Measurements from ENCODE around the gene COG5.
"Not testable (repeated sequence)": the region's sequence is repeated elsewhere in the genome, so short reads cannot be mapped to it uniquely, and the experiment has no call there.

The COG5 gene

GRCh38 chr7:107224374-107225223 lies 339.1 kb downstream of the COG5 start:
- Histone ChIP-seq H3K9ac (ENCODE audit: low read depth, low read length) (no peak overlapping the region), H3K9me3 (ENCODE audit: insufficient read depth, low read depth, low read length) (no peaks in the 10 kb centered on the region), H3K4me1 (ENCODE audit: insufficient read depth, low read length) (no peaks in the 10 kb centered on the region), H3K36me3 (ENCODE audit: insufficient read depth, low read depth, low read length) (no peaks in the 10 kb centered on the region; the same call in 1 of the 2 replicates), H3K27ac (ENCODE audit: low read length) (no peak overlapping the region), H3K4me3 (ENCODE audit: low read length) (no peak overlapping the region), H3K27me3 (ENCODE audit: insufficient read depth, low read length) (no peaks in the 10 kb centered on the region)

DNA sequence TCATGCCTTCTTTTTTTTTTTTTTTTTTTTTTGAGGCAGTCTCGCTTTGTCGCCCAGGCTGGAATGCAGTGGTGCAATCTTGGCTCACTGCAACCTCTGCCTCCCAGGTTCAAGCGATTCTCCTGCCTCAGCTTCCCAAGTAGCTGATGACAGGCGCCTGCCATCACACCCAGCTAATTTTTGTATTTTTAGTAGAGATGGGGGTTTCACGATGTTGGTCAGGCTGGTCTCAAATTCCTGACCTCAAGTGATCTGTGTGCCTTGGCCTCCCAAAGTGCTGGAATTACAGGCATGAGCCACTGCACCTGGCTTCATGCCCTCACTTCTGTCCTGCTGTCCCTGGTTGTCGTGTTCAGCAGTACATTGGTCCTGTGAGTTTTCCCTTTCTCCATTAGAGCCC lies 342.9 kb downstream of the COG5 start:
- not testable (repeated sequence) for H3K9ac ChIP-seq (ENCODE audit: low read depth, low read length); H3K27ac ChIP-seq (ENCODE audit: low read length); H3K27me3 ChIP-seq (ENCODE audit: insufficient read depth, low read length); H3K4me1 ChIP-seq (ENCODE audit: insufficient read depth, low read length); H3K4me3 ChIP-seq (ENCODE audit: low read length); H3K36me3 ChIP-seq (ENCODE audit: insufficient read depth, low read depth, low read length); H3K9me3 ChIP-seq (ENCODE audit: insufficient read depth, low read depth, low read length)

GRCh38 chr7:107220356-107220755 lies 343.4 kb downstream of the COG5 start:
- no peak overlapping the region for H3K27ac ChIP-seq (ENCODE audit: low read length)
- no peaks in the 10 kb centered on the region for H3K27me3 ChIP-seq (ENCODE audit: insufficient read depth, low read length)
- no peak overlapping the region for H3K4me3 ChIP-seq (ENCODE audit: low read length)
- no peaks in the 10 kb centered on the region for H3K4me1 ChIP-seq (ENCODE audit: insufficient read depth, low read length)
- H3K36me3 ChIP-seq (ENCODE audit: insufficient read depth, low read depth, low read length) = no peaks in the 10 kb centered on the region
- H3K9ac ChIP-seq (ENCODE audit: low read depth, low read length) = no peak overlapping the region
- no peaks in the 10 kb centered on the region for H3K9me3 ChIP-seq (ENCODE audit: insufficient read depth, low read depth, low read length)

- Histone ChIP-seq H3K36me3 (ENCODE audit: insufficient read depth, low read depth, low read length) (no peaks in the 10 kb centered on the region), H3K27me3 (ENCODE audit: insufficient read depth, low read length) (no peaks in the 10 kb centered on the region), H3K9ac (ENCODE audit: low read depth, low read length) (no peak overlapping the region), H3K27ac (ENCODE audit: low read length) (no peak overlapping the region), H3K4me1 (ENCODE audit: insufficient read depth, low read length) (no peaks in the 10 kb centered on the region), H3K4me3 (ENCODE audit: low read length) (no peak overlapping the region), H3K9me3 (ENCODE audit: insufficient read depth, low read depth, low read length) (no peaks in the 10 kb centered on the region)
These were observed 344.0 kb downstream of the COG5 start for GRCh38 chr7:107219563-107220244.

GRCh38 chr7:107213945-107214344 lies 349.8 kb downstream of the COG5 start:
- no peaks in the 10 kb centered on the region for H3K4me1 ChIP-seq (ENCODE audit: insufficient read depth, low read length)

GRCh38 chr7:107213193-107213788 lies 350.4 kb downstream of the COG5 start:
- H3K27ac ChIP-seq (ENCODE audit: low read length) = no peak overlapping the region
- H3K36me3 ChIP-seq (ENCODE audit: insufficient read depth, low read depth, low read length) = peaks cover 13% of the 10 kb centered on the region

More at GRCh38 chr7:107213945-107214344, 349.8 kb downstream of the COG5 start:
- no peaks in the 10 kb centered on the region for H3K9me3 ChIP-seq (ENCODE audit: insufficient read depth, low read depth, low read length)
- no peaks in the 10 kb centered on the region for H3K27me3 ChIP-seq (ENCODE audit: insufficient read depth, low read length)
- H3K27ac ChIP-seq (ENCODE audit: low read length) = no peak overlapping the region
- no peak overlapping the region for H3K4me3 ChIP-seq (ENCODE audit: low read length)
- H3K9ac ChIP-seq (ENCODE audit: low read depth, low read length) = no peak overlapping the region
- peaks cover 12% of the 10 kb centered on the region for H3K36me3 ChIP-seq (ENCODE audit: insufficient read depth, low read depth, low read length)

DNA sequence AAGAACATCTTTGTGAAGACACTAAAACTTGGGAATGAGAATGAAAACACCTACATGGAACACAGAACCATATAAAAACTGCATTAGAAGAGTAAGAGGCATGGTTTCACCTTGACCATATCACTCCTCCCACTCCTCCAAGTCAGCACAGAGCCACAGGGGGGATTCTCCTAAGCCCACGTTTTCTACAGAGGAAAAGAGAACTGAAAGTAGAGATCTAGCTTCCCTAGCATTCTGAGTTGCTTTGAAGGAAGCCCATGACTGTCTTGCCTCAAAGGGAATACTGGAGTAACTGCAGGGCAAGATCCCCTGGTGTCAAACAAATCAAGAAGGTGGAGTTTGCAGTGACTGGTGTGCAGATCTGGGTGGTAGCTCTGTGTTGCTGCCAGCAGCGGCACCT lies 351.0 kb downstream of the COG5 start:
- Histone ChIP-seq H3K27me3 (ENCODE audit: insufficient read depth, low read length) (no peaks in the 10 kb centered on the region), H3K4me1 (ENCODE audit: insufficient read depth, low read length) (no peaks in the 10 kb centered on the region), H3K9ac (ENCODE audit: low read depth, low read length) (no peak overlapping the region), H3K4me3 (ENCODE audit: low read length) (no peak overlapping the region), H3K36me3 (ENCODE audit: insufficient read depth, low read depth, low read length) (peaks cover 15% of the 10 kb centered on the region), H3K9me3 (ENCODE audit: insufficient read depth, low read depth, low read length) (no peaks in the 10 kb centered on the region), H3K27ac (ENCODE audit: low read length) (no peak overlapping the region)

More at GRCh38 chr7:107213193-107213788, 350.4 kb downstream of the COG5 start:
- no peaks in the 10 kb centered on the region for H3K9me3 ChIP-seq (ENCODE audit: insufficient read depth, low read depth, low read length)
- H3K27me3 ChIP-seq (ENCODE audit: insufficient read depth, low read length) = no peaks in the 10 kb centered on the region
- H3K4me3 ChIP-seq (ENCODE audit: low read length) = no peak overlapping the region
- H3K4me1 ChIP-seq (ENCODE audit: insufficient read depth, low read length) = no peaks in the 10 kb centered on the region
- no peak overlapping the region for H3K9ac ChIP-seq (ENCODE audit: low read depth, low read length)

DNA sequence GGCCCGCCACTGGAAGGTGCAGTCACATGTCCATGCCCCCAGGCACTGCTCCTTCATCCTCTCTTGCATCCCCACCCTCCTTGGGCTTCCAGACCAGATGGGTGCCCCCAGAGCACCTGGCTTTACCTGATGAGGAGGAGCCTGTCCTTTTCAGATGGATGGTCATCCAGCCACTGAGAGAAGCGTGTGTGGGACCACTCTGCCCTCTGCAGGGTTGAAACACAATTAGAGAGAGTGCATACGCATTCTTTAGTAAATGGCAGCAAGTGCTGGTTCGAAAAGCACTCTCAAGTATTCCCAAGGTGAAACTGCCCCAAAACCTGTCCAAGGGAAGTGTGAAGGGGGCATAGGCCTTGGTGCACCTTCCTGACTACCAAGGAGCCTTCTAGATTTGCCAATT lies 353.3 kb downstream of the COG5 start:
- no peak overlapping the region for H3K4me3 ChIP-seq (ENCODE audit: low read length)
- no peaks in the 10 kb centered on the region for H3K27me3 ChIP-seq (ENCODE audit: insufficient read depth, low read length)
- no peaks in the 10 kb centered on the region for H3K4me1 ChIP-seq (ENCODE audit: insufficient read depth, low read length)
- H3K36me3 ChIP-seq (ENCODE audit: insufficient read depth, low read depth, low read length) = peaks cover 15% of the 10 kb centered on the region
- H3K27ac ChIP-seq (ENCODE audit: low read length) = no peak overlapping the region
- no peak overlapping the region for H3K9ac ChIP-seq (ENCODE audit: low read depth, low read length)
- H3K9me3 ChIP-seq (ENCODE audit: insufficient read depth, low read depth, low read length) = no peaks in the 10 kb centered on the region

DNA sequence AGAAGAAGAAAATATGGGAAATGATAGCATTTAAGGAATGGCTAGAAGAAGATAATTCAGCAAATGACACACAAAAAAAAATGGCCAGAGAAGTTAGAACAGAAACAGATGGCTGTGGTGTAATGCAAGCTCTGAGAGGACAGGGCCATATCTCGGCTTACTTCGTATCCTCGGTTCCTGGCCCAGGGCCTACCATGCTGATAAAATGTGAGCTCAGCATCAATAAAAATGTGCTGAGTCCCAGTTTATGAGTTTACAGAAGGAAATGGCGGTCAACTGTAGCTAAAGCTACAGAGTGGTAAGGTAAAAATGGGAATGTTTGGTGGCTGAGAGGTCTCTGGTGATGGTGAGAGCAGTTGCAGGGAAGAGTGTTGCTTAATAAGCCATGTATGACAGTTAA lies 354.2 kb downstream of the COG5 start:
- no peaks in the 10 kb centered on the region for H3K9me3 ChIP-seq (ENCODE audit: insufficient read depth, low read depth, low read length)
- H3K27me3 ChIP-seq (ENCODE audit: insufficient read depth, low read length) = no peaks in the 10 kb centered on the region
- H3K9ac ChIP-seq (ENCODE audit: low read depth, low read length) = no peak overlapping the region
- H3K4me1 ChIP-seq (ENCODE audit: insufficient read depth, low read length) = no peaks in the 10 kb centered on the region
- no peak overlapping the region for H3K27ac ChIP-seq (ENCODE audit: low read length)
- peaks cover 15% of the 10 kb centered on the region for H3K36me3 ChIP-seq (ENCODE audit: insufficient read depth, low read depth, low read length)
- no peak overlapping the region for H3K4me3 ChIP-seq (ENCODE audit: low read length)

DNA sequence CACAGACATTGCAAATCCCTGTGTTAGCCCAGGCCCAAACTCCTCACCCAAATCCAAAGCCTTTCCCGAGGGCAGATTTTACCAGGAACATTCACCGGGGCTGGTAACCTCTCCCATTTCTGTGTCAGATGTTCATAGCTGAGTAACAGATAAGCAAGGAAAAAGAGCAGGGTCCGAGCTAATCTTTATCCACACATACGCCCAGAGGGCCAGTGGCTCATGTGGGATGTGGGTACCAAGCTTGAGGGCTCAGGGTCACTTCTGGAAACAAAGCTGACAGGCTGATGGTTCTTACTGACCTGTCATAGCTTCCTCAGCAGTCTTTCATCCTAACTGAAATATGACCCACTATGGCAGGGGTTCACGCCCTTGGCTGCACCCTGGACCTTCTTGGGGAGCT lies 355.2 kb downstream of the COG5 start:
- Histone ChIP-seq H3K9me3 (ENCODE audit: insufficient read depth, low read depth, low read length) (no peaks in the 10 kb centered on the region), H3K4me1 (ENCODE audit: insufficient read depth, low read length) (no peaks in the 10 kb centered on the region), H3K36me3 (ENCODE audit: insufficient read depth, low read depth, low read length) (peaks cover 15% of the 10 kb centered on the region), H3K27me3 (ENCODE audit: insufficient read depth, low read length) (no peaks in the 10 kb centered on the region), H3K9ac (ENCODE audit: low read depth, low read length) (no peak overlapping the region), H3K4me3 (ENCODE audit: low read length) (no peak overlapping the region), H3K27ac (ENCODE audit: low read length) (no peak overlapping the region)

- no peak overlapping the region for H3K9ac ChIP-seq (ENCODE audit: low read depth, low read length)
- H3K9me3 ChIP-seq (ENCODE audit: insufficient read depth, low read depth, low read length) = no peaks in the 10 kb centered on the region
- no peak overlapping the region for H3K27ac ChIP-seq (ENCODE audit: low read length)
- no peak overlapping the region for H3K4me3 ChIP-seq (ENCODE audit: low read length)
- H3K4me1 ChIP-seq (ENCODE audit: insufficient read depth, low read length) = no peaks in the 10 kb centered on the region
- H3K36me3 ChIP-seq (ENCODE audit: insufficient read depth, low read depth, low read length) = peaks cover 19% of the 10 kb centered on the region
- no peaks in the 10 kb centered on the region for H3K27me3 ChIP-seq (ENCODE audit: insufficient read depth, low read length)
These were observed 355.6 kb downstream of the COG5 start for GRCh38 chr7:107208024-107208521.

Data from iPS-20b (cell line).